Hematopoietic multipotent progenitor cell treated with erythropoietin and hydrocortisone succinate and interleukin-3 and kit ligand, for 15 days (in vitro differentiated cells): ENCODE data around the gene YPEL4.

Source experiments
- DNase-seq: peaks from one replicate; pipeline ENCODE4 v3.0.0-alpha.2; 2015; ENCODE audit warnings: low spot score

Gene YPEL4

GRCh38 chr11:57633394-57634070 is 16.2 kb downstream of the YPEL4 start:
- no peak for DNase-seq

- DNase-seq = no peak
These were observed 17.6 kb downstream of the YPEL4 start for GRCh38 chr11:57632116-57632515.

- no peak for DNase-seq
These were observed 19.5 kb downstream of the YPEL4 start for GRCh38 chr11:57630171-57630570.

GRCh38 chr11:57626895-57627294 is 22.8 kb downstream of the YPEL4 start:
- DNase-seq = no peak

- no peak for DNase-seq
These were observed 24.8 kb downstream of the YPEL4 start for GRCh38 chr11:57624864-57625263.

- no peak for DNase-seq
These were observed 27.4 kb downstream of the YPEL4 start for GRCh38 chr11:57622263-57622662.

GRCh38 chr11:57620467-57620866 is 29.2 kb downstream of the YPEL4 start:
- DNase-seq = no peak

GRCh38 chr11:57619331-57619730 is 30.4 kb downstream of the YPEL4 start:
- no peak for DNase-seq

- DNase-seq = no peak
These were observed 31.3 kb downstream of the YPEL4 start for GRCh38 chr11:57618438-57618837.

GRCh38 chr11:57616595-57616994 is 33.1 kb downstream of the YPEL4 start:
- no peak for DNase-seq

GRCh38 chr11:57615308-57615707 is 34.4 kb downstream of the YPEL4 start:
- DNase-seq = no peak

- no peak for DNase-seq
These were observed 35.4 kb downstream of the YPEL4 start for GRCh38 chr11:57614234-57614772.

- DNase-seq = no peak
These were observed 39.5 kb downstream of the YPEL4 start for GRCh38 chr11:57610170-57610569.

GRCh38 chr11:57605028-57605420 is 44.7 kb downstream of the YPEL4 start:
- no peak for DNase-seq

- no peak for DNase-seq
These were observed 45.2 kb downstream of the YPEL4 start for GRCh38 chr11:57604296-57605027.

- no peak for DNase-seq
These were observed 48.4 kb downstream of the YPEL4 start for GRCh38 chr11:57601297-57601696.

- no peak for DNase-seq
These were observed 50.3 kb downstream of the YPEL4 start for GRCh38 chr11:57599381-57599780.

GRCh38 chr11:57598831-57599155 is 50.9 kb downstream of the YPEL4 start:
- DNase-seq = no peak

- no peak for DNase-seq
These were observed 51.5 kb downstream of the YPEL4 start for GRCh38 chr11:57597916-57598830.

GRCh38 chr11:57597461-57597915 is 52.2 kb downstream of the YPEL4 start, which contains the start of gene SERPING1:
Gene SERPING1 (plus strand): TSS chr11:57597685. CDS start chr11:57598271, 586 bp downstream.
- DNase-seq = no peak

GRCh38 chr11:57596266-57596885 is 53.3 kb downstream of the YPEL4 start:
- DNase-seq = no peak
